ENCODE measurements around the gene ACSBG1.

Gene ACSBG1

GRCh38 chr15:78129077-78129750 is 105.2 kb downstream of the ACSBG1 start:
- DNase-seq = peak; percentile 1

DNA sequence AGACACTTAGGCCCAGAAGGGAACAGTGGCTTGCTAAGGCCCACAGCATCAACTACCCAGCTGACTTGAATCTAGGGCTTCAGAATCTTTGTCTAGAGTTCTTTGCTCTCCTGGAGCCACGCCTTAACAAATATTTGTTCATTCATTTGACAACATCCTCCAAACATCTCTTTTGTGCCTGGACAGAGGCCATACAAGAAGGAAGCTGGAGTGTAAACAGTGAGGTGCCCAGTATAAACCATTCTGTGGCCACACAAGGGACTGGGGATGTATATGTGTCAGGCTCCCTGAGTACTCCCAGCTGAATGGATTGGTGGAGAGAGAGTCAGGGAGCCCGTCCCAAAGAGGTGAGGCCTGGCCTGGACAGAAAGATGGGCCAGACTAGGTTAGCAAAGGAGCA is 106.5 kb downstream of the ACSBG1 start:
- DNase-seq = no peak

- no peak for DNase-seq
Measured at GRCh38 chr15:78125267-78125666, 109.1 kb downstream of the ACSBG1 start.

GRCh38 chr15:78120523-78120922 is 113.8 kb downstream of the ACSBG1 start:
- DNase-seq = no peak
